ENCODE data around the gene NECTIN1.
A peak's percentile ranks its signal among the peaks of the same experiment; 100 is the strongest.

NECTIN1 gene

DNA sequence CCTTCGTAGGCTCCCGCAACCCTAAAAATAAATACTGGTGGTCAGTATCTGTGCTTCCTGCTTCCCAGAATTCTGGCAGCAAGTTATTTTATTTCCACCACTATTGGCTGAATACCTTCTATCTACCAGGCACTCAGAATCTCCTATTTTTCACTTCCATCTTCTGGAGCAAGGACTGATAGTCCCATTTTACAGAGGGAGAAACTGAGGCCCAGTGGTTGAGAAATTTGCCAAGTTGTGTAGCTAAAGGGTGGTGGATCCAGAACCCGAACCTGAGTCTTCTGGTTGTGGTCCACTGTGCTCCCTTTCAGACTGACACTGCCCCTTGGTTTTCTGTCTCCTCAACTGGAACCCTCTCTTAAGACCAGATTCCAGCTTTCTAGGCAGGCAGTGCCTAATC lies 31.6 kb downstream of the NECTIN1 start:
- Histone ChIP-seq H3K9ac (ENCODE audit: low read length) (no peak overlapping the region), H3K27ac (ENCODE audit: low read length) (no peak overlapping the region)

GRCh38 chr11:119696378-119697222 lies 32.4 kb downstream of the NECTIN1 start:
- Histone ChIP-seq H3K9ac (ENCODE audit: low read length) (no peak overlapping the region), H3K4me2 (ENCODE audit: low read length) (no peak overlapping the region), H3K79me2 (ENCODE audit: low read length) (peaks cover 100% of the 10 kb centered on the region), H3K4me1 (ENCODE audit: low read length) (peaks cover 58% of the 10 kb centered on the region), H3K27me3 (ENCODE audit: low read depth, low read length) (no peaks in the 10 kb centered on the region), H3K4me3 (ENCODE audit: low read length) (no peak overlapping the region), H3K36me3 (replicated peaks; ENCODE audit: low read depth, low read length) (peaks cover 3% of the 10 kb centered on the region), H4K20me1 (ENCODE audit: insufficient read depth, low read length) (peaks cover 52% of the 10 kb centered on the region), H3K9me3 (ENCODE audit: insufficient read depth, low read length) (no peaks in the 10 kb centered on the region), H3K27ac (ENCODE audit: low read length) (no peak overlapping the region), H2AFZ (ENCODE audit: low read depth, low read length) (no peak overlapping the region)
- TF ChIP-seq EZH2phosphoT487 (IDR thresholded peaks at IDR 0.05; ENCODE audit: low read depth) = no peak
- TF ChIP-seq, protein P1, sequence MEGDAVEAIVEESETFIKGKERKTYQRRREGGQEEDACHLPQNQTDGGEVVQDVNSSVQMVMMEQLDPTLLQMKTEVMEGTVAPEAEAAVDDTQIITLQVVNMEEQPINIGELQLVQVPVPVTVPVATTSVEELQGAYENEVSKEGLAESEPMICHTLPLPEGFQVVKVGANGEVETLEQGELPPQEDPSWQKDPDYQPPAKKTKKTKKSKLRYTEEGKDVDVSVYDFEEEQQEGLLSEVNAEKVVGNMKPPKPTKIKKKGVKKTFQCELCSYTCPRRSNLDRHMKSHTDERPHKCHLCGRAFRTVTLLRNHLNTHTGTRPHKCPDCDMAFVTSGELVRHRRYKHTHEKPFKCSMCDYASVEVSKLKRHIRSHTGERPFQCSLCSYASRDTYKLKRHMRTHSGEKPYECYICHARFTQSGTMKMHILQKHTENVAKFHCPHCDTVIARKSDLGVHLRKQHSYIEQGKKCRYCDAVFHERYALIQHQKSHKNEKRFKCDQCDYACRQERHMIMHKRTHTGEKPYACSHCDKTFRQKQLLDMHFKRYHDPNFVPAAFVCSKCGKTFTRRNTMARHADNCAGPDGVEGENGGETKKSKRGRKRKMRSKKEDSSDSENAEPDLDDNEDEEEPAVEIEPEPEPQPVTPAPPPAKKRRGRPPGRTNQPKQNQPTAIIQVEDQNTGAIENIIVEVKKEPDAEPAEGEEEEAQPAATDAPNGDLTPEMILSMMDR (IDR thresholded peaks at IDR 0.05; ENCODE audit: low read depth, low read length) = no peak

More for the DNA sequence above, 31.6 kb downstream of the NECTIN1 start:
- no peak overlapping the region for H3K4me2 ChIP-seq (ENCODE audit: low read length)
- peaks cover 57% of the 10 kb centered on the region for H4K20me1 ChIP-seq (ENCODE audit: insufficient read depth, low read length)
- H3K9me3 ChIP-seq (ENCODE audit: insufficient read depth, low read length) = no peaks in the 10 kb centered on the region
- H3K27me3 ChIP-seq (ENCODE audit: low read depth, low read length) = no peaks in the 10 kb centered on the region
- peaks cover 100% of the 10 kb centered on the region for H3K79me2 ChIP-seq (ENCODE audit: low read length)
- TF ChIP-seq, protein P1 (IDR thresholded peaks at IDR 0.05; ENCODE audit: low read depth, low read length) = no peak
- no peak for TF ChIP-seq EZH2phosphoT487 (IDR thresholded peaks at IDR 0.05; ENCODE audit: low read depth)
- H3K4me1 ChIP-seq (ENCODE audit: low read length) = peaks cover 50% of the 10 kb centered on the region
- H3K4me3 ChIP-seq (ENCODE audit: low read length) = no peak overlapping the region
- H2AFZ ChIP-seq (ENCODE audit: low read depth, low read length) = no peak overlapping the region
- peaks cover 3% of the 10 kb centered on the region for H3K36me3 ChIP-seq (replicated peaks; ENCODE audit: low read depth, low read length)

DNA sequence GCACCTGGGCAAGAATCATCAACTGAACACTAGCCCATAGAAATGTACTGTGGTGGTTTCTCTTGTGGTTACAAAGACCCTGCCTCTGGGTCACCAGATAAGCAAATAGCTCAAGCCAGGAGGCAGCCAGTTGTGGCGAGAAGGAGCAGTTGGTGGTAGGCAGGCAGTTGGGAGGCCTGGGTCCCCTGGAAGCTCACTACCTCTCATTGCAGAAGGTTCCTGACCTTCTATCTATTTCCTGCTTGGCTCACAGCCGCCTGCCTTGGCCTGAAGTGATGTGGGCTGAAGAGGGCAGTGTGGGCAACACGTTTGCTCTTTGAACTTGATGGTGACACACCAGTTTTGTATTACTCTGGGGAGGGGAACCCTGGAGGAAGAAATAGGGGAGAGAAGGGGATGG lies 34.7 kb downstream of the NECTIN1 start:
- H3K9ac ChIP-seq (ENCODE audit: low read length) = peak overlapping the region; percentile 61
- peak overlapping the region; percentile 25 for H3K4me3 ChIP-seq (ENCODE audit: low read length)
- peaks cover 43% of the 10 kb centered on the region for H4K20me1 ChIP-seq (ENCODE audit: insufficient read depth, low read length)
- H3K4me2 ChIP-seq (ENCODE audit: low read length) = peak overlapping the region; percentile 63
- H3K79me2 ChIP-seq (ENCODE audit: low read length) = peaks cover 100% of the 10 kb centered on the region
- peaks cover 67% of the 10 kb centered on the region for H3K4me1 ChIP-seq (ENCODE audit: low read length)
- H3K27ac ChIP-seq (ENCODE audit: low read length) = peak overlapping the region; percentile 72
- H2AFZ ChIP-seq (ENCODE audit: low read depth, low read length) = no peak overlapping the region
- H3K9me3 ChIP-seq (ENCODE audit: insufficient read depth, low read length) = no peaks in the 10 kb centered on the region
- H3K36me3 ChIP-seq (replicated peaks; ENCODE audit: low read depth, low read length) = peaks cover 4% of the 10 kb centered on the region
- no peaks in the 10 kb centered on the region for H3K27me3 ChIP-seq (ENCODE audit: low read depth, low read length)
- TF ChIP-seq EZH2phosphoT487 (IDR thresholded peaks at IDR 0.05; ENCODE audit: low read depth) = no peak
- TF ChIP-seq, protein P1 (IDR thresholded peaks at IDR 0.05; ENCODE audit: low read depth, low read length) = peak; percentile 52

DNA sequence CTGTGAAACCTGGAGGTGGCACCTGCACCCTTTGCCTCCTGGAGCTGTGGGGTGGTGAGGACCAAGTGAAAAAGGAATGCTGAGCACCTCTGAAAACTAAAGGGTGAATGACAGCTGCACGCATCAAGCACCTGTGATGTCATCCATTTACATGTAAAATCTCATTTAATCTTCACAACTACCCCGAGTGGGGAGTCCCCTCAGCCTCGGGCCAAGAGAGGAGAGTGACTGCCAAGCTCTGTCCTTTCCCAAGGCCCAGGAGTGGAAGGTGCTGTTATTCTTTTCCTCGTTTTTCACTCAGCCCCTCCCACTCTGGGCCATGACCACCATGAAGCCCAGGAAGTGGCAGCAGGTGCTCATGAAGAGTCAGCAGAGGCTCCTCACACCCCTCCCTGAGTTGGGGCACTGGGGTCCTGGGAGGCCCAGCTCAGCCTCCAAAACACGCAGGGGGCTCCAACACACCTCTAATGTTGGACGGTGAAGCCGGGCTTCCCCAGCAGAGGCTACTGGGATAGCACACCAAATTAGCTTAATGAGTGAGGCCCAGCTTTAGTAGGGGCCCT lies 35.7 kb downstream of the NECTIN1 start:
- H2AFZ ChIP-seq (ENCODE audit: low read depth, low read length) = no peak overlapping the region
- H3K4me3 ChIP-seq (ENCODE audit: low read length) = peak overlapping the region; percentile 25
- H3K4me2 ChIP-seq (ENCODE audit: low read length) = peak overlapping the region; percentile 63
- peaks cover 45% of the 10 kb centered on the region for H4K20me1 ChIP-seq (ENCODE audit: insufficient read depth, low read length)
- H3K27me3 ChIP-seq (ENCODE audit: low read depth, low read length) = no peaks in the 10 kb centered on the region
- H3K9me3 ChIP-seq (ENCODE audit: insufficient read depth, low read length) = no peaks in the 10 kb centered on the region
- TF ChIP-seq, protein P1 (IDR thresholded peaks at IDR 0.05; ENCODE audit: low read depth, low read length) = no peak
- no peak for TF ChIP-seq EZH2phosphoT487 (IDR thresholded peaks at IDR 0.05; ENCODE audit: low read depth)
- peaks cover 4% of the 10 kb centered on the region for H3K36me3 ChIP-seq (replicated peaks; ENCODE audit: low read depth, low read length)
- H3K79me2 ChIP-seq (ENCODE audit: low read length) = peaks cover 100% of the 10 kb centered on the region
- H3K27ac ChIP-seq (ENCODE audit: low read length) = peak overlapping the region; percentile 72
- H3K4me1 ChIP-seq (ENCODE audit: low read length) = peaks cover 72% of the 10 kb centered on the region
- peak overlapping the region; percentile 61 for H3K9ac ChIP-seq (ENCODE audit: low read length)
